Measurements from ENCODE around the gene C4orf50.
"Not testable (repeated sequence)": the region's sequence is repeated elsewhere in the genome, so short reads cannot be mapped to it uniquely, and the experiment has no call there.

Gene C4orf50

GRCh38 chr4:6002492-6002833, 15.8 kb downstream of the C4orf50 start:
- H3K4me1 ChIP-seq, result no peaks in the 10 kb centered on the region

GRCh38 chr4:6001680-6002491, 16.3 kb downstream of the C4orf50 start:
- H3K9me3 ChIP-seq, result no peaks in the 10 kb centered on the region
- DNase-seq (ENCODE audit: low spot score in 2 of 2), result no peak
- H3K36me3 ChIP-seq (replicated peaks), result no peaks in the 10 kb centered on the region
- H3K27me3 ChIP-seq (ENCODE audit: low read depth), result peaks cover 20% of the 10 kb centered on the region
- no peak overlapping the region for H3K4me3 ChIP-seq
- in situ Hi-C loops (cut with MboI; ENCODE audit: low sequenced_read_pairs), result no loop called here
- H3K4me1 ChIP-seq, result no peaks in the 10 kb centered on the region

More at GRCh38 chr4:6002492-6002833, 15.8 kb downstream of the C4orf50 start:
- no peak overlapping the region for H3K4me3 ChIP-seq
- in situ Hi-C loops (cut with MboI; ENCODE audit: low sequenced_read_pairs), result no loop called here
- no peak for DNase-seq (ENCODE audit: low spot score in 2 of 2)
- no peaks in the 10 kb centered on the region for H3K36me3 ChIP-seq (replicated peaks)
- H3K9me3 ChIP-seq, result no peaks in the 10 kb centered on the region
- H3K27me3 ChIP-seq (ENCODE audit: low read depth), result peaks cover 20% of the 10 kb centered on the region

DNA sequence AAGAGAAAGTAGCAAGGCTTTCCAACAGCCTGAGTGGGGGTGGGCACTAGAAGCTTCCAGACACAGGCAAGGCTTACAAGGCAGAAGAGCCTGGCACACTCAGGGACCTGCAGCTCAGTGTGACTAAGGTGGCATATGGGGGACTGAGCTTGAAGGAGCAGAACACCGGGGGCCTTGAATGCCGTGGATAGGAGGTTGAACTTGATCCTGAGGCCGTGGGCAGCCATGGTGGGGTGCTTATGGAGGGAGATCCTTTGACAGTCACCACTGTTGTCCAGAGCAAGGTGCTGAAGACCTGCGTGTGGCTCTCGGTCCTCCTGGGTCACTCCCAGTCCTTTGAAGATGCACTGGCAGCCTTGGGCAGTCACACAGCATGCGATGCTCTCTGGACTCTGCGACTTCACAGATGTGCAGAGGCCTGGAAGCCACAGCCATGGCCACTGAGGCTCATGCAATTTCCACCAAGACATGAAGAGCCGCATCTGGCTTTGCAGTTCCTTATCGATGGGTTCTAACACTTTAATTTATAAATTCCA, 18.3 kb downstream of the C4orf50 start:
- no peaks in the 10 kb centered on the region for H3K36me3 ChIP-seq (replicated peaks)
- H3K4me1 ChIP-seq, result no peaks in the 10 kb centered on the region
- H3K4me3 ChIP-seq, result no peak overlapping the region
- no peaks in the 10 kb centered on the region for H3K9me3 ChIP-seq
- no peak for DNase-seq (ENCODE audit: low spot score in 2 of 2)
- in situ Hi-C loops (cut with MboI; ENCODE audit: low sequenced_read_pairs), result loop anchor here (5.0 kb wide), 1 partner anchor 327 kb away; no protein-coding TSS in a partner anchor
- H3K27me3 ChIP-seq (ENCODE audit: low read depth), result peaks cover 20% of the 10 kb centered on the region

GRCh38 chr4:5999356-5999755, 18.9 kb downstream of the C4orf50 start:
- Histone ChIP-seq H3K9me3 (no peaks in the 10 kb centered on the region), H3K27me3 (ENCODE audit: low read depth) (peaks cover 20% of the 10 kb centered on the region), H3K4me3 (no peak overlapping the region), H3K36me3 (replicated peaks) (no peaks in the 10 kb centered on the region), H3K4me1 (no peaks in the 10 kb centered on the region)
- in situ Hi-C loops (cut with MboI; ENCODE audit: low sequenced_read_pairs), result loop anchor here (5.0 kb wide), 1 partner anchor 328 kb away; no protein-coding TSS in a partner anchor
- DNase-seq (ENCODE audit: low spot score in 2 of 2), result no peak

DNA sequence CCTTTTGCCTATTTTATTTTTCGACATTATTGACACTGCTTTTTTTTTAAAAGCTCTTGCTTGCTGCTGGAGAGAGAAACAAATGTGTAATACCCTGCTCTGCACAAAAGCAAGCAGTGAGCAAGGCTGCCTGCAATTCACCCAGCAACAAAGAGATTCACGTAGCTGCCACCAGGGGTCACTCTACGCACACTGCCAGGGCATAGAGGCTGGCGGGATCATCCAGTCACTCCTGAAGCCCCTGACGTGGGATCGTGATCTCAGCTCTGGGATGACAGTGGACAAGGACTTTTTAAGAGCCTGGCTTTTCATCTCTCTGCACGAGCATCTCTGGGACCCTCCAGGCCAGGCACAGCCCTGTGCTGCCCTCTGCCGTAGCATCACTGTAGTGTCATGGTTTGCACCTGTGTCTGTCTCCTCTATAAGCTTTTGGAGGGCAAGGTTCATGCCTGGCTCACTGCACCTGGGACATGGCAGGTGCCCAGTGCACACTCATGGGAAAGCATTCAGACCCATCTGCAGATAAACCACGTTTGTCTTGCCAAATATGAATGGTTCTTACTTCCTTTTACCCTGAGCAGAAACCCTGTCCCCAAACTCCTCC, 19.8 kb downstream of the C4orf50 start:
- in situ Hi-C loops (cut with MboI; ENCODE audit: low sequenced_read_pairs), result loop anchor here (5.0 kb wide), 1 partner anchor 329 kb away; no protein-coding TSS in a partner anchor
- H3K9me3 ChIP-seq, result no peaks in the 10 kb centered on the region
- DNase-seq (ENCODE audit: low spot score in 2 of 2), result peak; percentile 49 to 77

DNA sequence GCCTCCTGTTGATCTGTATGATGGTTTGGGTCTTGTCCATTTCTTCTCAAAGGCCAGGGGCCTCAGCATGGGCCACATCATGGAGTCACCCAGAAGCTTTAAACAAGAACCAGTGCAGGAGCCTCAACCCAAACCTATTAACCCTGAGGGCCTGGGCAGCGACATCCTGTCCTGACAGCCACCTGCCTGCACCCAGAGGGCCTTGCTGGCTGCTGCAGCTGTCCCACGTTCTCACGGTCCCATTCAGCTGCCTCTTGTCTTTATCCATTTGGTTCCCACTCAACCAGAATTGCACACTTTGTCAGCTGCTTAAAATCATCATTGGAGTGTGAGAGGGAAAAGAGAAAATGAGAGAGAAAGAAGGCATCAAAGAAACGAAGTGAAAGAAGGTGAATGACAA, 21.6 kb downstream of the C4orf50 start:
- in situ Hi-C loops (cut with MboI; ENCODE audit: low sequenced_read_pairs), result loop anchor here (5.0 kb wide), 1 partner anchor 331 kb away; no protein-coding TSS in a partner anchor
- no peak for DNase-seq (ENCODE audit: low spot score in 2 of 2)
- H3K4me1 ChIP-seq, result no peaks in the 10 kb centered on the region
- no peak overlapping the region for H3K4me3 ChIP-seq
- no peaks in the 10 kb centered on the region for H3K36me3 ChIP-seq (replicated peaks)
- peaks cover 22% of the 10 kb centered on the region for H3K27me3 ChIP-seq (ENCODE audit: low read depth)
- H3K9me3 ChIP-seq, result no peaks in the 10 kb centered on the region

More for the DNA sequence above, 19.8 kb downstream of the C4orf50 start:
- Histone ChIP-seq H3K36me3 (replicated peaks) (no peaks in the 10 kb centered on the region), H3K4me1 (no peaks in the 10 kb centered on the region), H3K27me3 (ENCODE audit: low read depth) (peaks cover 20% of the 10 kb centered on the region), H3K4me3 (no peak overlapping the region)

GRCh38 chr4:5995901-5996623, 22.2 kb downstream of the C4orf50 start:
- in situ Hi-C loops (cut with MboI; ENCODE audit: low sequenced_read_pairs), result loop anchor here (5.0 kb wide), 1 partner anchor 331 kb away; no protein-coding TSS in a partner anchor
- no peaks in the 10 kb centered on the region for H3K9me3 ChIP-seq
- no peak for DNase-seq (ENCODE audit: low spot score in 2 of 2)
- no peak overlapping the region for H3K4me3 ChIP-seq
- H3K27me3 ChIP-seq (ENCODE audit: low read depth), result peaks cover 20% of the 10 kb centered on the region
- no peaks in the 10 kb centered on the region for H3K36me3 ChIP-seq (replicated peaks)
- no peaks in the 10 kb centered on the region for H3K4me1 ChIP-seq

DNA sequence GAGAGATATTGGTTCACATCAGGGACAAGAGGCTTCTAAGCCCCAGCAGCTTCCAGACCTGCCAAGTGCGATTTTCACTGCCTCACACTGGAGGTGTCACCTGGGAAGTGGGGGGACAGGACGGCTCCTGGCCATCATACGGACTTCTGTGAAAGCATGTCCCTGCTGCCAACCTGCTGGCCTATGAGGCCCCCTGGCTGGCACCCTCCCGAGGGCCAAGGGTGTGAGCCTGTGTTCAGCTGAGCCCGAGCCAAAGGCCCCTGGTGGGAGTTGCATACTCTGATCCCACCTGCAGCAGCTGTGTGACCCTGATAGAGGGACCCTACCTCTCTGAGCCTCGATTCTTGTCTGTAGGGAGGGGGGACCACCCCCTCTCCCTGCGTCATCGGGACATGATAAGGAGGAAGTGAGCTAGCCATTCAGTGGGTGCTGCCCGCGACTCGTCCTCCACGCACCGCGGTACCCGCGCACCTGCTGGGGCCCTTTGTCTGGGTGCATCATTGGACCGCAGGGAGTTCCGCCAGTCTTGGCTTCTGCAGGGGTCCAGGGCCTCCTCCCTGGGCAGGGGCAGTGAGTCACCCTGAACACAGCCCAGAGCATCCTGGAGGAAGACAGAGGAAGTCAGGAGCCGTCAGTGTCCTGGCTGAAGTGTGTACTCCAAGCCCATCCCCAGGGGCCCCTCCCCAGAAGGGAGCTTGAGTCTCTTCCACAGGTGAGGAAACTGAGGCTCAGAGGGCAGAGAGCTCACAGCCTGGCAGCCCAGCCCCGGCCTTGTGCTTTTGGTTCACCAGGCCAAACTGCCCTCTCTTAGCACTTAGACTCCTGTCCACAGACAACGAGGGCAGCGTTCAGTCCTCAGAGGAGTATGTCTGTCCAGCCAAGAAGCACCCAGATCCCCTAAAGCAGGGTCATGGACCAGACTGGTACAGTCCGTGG, 24.1 kb downstream of the C4orf50 start:
- in situ Hi-C loops (cut with MboI; ENCODE audit: low sequenced_read_pairs), result no loop called here
- no peak for DNase-seq (ENCODE audit: low spot score in 2 of 2)
- Histone ChIP-seq H3K4me1 (no peaks in the 10 kb centered on the region), H3K9me3 (no peaks in the 10 kb centered on the region), H3K4me3 (no peak overlapping the region), H3K27me3 (ENCODE audit: low read depth) (peaks cover 14% of the 10 kb centered on the region), H3K36me3 (replicated peaks) (no peaks in the 10 kb centered on the region)

GRCh38 chr4:5993346-5993745, 24.9 kb downstream of the C4orf50 start:
- H3K9me3 ChIP-seq; H3K36me3 ChIP-seq (replicated peaks); DNase-seq (ENCODE audit: low spot score in 2 of 2); H3K4me1 ChIP-seq; H3K27me3 ChIP-seq (ENCODE audit: low read depth); H3K4me3 ChIP-seq; in situ Hi-C loops (cut with MboI; ENCODE audit: low sequenced_read_pairs): not testable (repeated sequence)

GRCh38 chr4:5992828-5993321, 25.4 kb downstream of the C4orf50 start:
- no peak overlapping the region for H3K4me3 ChIP-seq
- H3K36me3 ChIP-seq (replicated peaks), result no peaks in the 10 kb centered on the region
- peaks cover 12% of the 10 kb centered on the region for H3K27me3 ChIP-seq (ENCODE audit: low read depth)
- H3K4me1 ChIP-seq, result no peaks in the 10 kb centered on the region
- in situ Hi-C loops (cut with MboI; ENCODE audit: low sequenced_read_pairs), result no loop called here
- H3K9me3 ChIP-seq, result no peaks in the 10 kb centered on the region
- no peak for DNase-seq (ENCODE audit: low spot score in 2 of 2)

DNA sequence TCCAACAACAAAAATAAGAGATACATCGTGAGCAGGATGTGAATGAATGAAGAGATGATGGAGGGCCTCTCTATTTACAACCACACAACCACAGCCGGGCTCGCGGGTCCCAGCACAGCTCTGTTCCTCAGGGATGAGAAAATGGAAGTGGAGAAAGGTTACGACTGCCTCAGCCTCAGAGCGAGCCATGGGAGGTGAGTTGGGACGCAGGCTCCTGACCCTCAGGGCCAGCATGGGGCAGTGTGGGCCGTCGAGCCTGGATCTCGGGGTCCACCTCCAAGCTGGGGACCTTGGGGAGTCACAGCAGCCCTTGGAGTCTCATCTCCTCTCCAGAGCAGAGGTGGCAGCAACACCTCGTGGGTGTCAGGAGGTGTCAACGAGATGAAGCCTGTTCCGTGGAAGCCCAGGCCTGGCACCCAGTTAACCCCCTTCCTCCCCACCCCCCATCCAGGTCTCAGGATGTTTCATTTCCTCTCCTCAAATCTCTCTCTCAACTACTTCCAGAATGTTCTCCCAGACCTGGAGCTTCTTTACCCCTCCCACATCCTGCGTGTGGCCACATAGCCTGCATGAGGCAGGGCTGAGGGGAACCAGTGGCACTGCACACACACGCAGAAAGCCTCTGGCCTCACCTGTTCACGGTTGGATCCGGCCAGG, 25.9 kb downstream of the C4orf50 start:
- DNase-seq (ENCODE audit: low spot score in 2 of 2), result no peak
- Histone ChIP-seq H3K4me1 (no peaks in the 10 kb centered on the region), H3K9me3 (no peaks in the 10 kb centered on the region), H3K4me3 (no peak overlapping the region), H3K27me3 (ENCODE audit: low read depth) (peaks cover 12% of the 10 kb centered on the region), H3K36me3 (replicated peaks) (no peaks in the 10 kb centered on the region)
- in situ Hi-C loops (cut with MboI; ENCODE audit: low sequenced_read_pairs), result no loop called here

GRCh38 chr4:5991405-5991804, 26.8 kb downstream of the C4orf50 start:
- no peaks in the 10 kb centered on the region for H3K4me1 ChIP-seq

More at GRCh38 chr4:5991405-5991804, 26.8 kb downstream of the C4orf50 start:
- no peaks in the 10 kb centered on the region for H3K9me3 ChIP-seq
- in situ Hi-C loops (cut with MboI; ENCODE audit: low sequenced_read_pairs), result no loop called here
- no peaks in the 10 kb centered on the region for H3K36me3 ChIP-seq (replicated peaks)
- DNase-seq (ENCODE audit: low spot score in 2 of 2), result no peak
- H3K27me3 ChIP-seq (ENCODE audit: low read depth), result peaks cover 12% of the 10 kb centered on the region
- H3K4me3 ChIP-seq, result no peak overlapping the region
